NOMO-1 treated with dmso at 0.1 percent for 144 hours (cell line): ENCODE results near the gene C2CD4B.

Source experiments
- DNase-seq: peaks from one replicate; lab custom pipeline; 2025; ENCODE audit not compliant: unreplicated experiment; lab: John Stamatoyannopoulos, UW

The C2CD4B gene

DNA sequence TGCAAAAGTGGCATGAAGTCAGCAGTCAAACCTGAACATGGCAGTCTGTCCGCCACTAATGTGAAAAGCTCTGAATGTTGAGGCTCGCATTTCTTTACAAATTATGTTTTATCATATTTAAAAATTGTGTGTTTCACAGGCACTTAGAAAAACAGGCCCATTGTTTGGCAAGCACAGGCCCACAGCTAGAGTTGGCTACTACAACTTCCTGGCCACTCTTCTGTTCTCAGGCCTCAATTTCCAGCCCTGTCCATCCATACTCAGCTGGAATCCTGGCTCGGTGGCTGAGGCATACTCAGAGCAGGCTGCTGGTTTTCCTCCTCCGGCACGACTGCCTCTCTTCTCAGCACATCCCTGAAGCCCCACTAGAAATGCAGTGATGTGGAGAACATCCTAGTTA is 44.3 kb downstream of the C2CD4B start:
- no peak for DNase-seq

DNA sequence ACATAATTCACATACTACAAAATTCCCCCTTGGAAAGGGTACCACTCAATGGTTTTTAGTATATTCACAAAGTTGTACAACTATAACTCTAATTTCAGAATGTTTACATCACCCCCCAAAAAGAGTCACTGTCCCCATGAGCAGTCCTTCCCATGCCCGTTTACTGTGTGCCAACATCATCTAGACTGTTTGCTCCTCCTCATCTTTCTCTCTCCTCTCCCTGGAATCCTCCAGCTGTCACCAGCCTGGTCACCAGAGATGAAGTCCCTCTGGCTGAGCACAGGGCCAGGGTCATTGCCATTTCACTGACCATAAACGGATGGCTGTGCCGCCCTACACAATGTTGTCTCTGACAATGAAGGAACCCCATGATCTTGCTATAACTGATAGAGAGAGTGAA is 45.2 kb downstream of the C2CD4B start:
- DNase-seq, result no peak

DNA sequence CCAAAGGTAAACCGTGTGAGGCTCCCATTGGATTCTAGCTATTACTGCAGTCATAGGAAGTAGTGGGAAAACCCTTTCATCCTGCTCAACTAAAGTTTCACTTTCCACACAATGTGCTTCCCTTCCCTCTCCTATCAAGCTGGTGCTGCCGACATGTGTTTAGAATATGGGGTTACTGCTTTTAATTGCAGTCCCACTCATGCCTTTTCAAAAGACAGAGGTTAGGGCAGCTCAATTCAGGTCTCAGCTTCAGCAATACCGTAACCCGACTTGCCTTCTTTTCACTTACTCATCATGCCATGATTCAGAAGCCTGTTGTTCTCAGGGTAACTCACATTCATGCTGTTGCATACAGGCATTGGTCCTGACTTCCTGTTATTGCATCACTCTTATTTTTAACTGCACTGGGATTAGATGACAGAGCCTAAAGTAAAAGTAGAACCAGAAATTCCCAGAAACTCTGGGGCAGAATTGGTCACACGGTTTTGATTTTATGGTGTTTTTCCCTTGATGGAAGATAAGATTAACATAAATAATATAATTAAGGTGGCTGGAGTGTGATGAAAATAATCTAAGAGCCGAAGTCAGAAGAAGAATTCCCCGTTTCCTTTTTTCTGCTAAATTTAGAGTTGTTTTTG is 45.7 kb downstream of the C2CD4B start:
- DNase-seq, result peak; percentile 28

DNA sequence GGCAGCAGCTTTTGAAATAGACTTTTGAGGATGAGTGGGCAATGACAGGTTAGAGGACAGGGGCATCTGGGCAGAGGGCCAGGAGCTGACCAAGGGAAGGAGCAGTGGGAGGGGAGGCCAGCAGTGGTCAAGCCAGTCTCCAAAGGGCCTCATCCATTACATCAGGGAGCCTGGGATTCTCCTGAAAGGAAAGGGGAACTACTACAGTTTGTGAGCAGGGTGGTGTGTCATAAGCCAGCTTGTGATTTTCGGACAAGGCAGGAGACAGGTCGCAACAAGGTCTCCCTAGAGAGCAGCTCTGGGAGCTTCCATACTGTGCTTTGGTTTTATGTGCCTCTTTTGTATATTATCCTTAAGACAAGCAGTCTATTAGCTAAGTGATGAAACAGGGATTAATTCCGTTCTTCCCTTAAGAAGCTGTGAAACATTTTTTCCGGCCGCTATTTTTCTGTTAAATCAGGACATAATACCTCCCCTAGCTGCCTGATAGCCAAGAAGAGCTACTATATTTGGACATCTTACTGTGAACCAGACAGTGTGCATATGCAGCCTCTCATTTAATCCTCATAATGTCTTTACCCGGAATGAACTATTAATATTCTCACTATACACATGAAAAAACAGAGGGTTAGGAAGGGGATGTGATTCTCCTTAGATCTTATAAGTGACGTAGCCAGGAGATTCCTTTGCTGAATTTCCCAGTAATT is 46.4 kb downstream of the C2CD4B start:
- DNase-seq, result no peak

DNA sequence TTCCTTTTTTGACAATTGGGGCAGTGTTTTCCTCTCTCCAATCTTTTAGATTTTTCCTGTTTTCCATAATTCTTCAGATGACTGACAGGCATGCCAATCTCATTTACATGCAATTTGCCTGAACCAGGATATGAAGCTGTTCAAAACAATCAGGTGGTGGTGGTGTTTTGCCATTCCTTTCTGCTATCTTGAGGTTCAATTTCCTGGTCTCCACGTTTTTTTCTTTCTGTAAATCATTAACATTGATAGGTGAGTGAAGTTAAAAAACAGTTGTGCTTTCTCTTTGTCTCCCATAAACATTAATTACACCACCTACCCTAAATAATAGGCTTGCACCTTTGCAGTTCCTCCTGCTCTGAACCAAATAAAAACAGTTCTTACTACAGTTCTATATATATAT is 49.2 kb downstream of the C2CD4B start:
- no peak for DNase-seq
